GM03348 (cell line): Measurements from ENCODE around the gene PPOX.

ENCODE experiments used
- DNase-seq: peaks from one replicate; pipeline ENCODE4 v3.0.0; 2012; ENCODE audit warnings: low spot score

PPOX gene

GRCh38 chr1:161198194-161198896 is 32.1 kb downstream of the PPOX start:
- DNase-seq = peak; percentile 56

- DNase-seq = peak; percentile 87
Measured at GRCh38 chr1:161198897-161199431, 32.7 kb downstream of the PPOX start, which contains the start of gene ADAMTS4. ADAMTS4 (minus strand) TSS chr1:161199054; CDS start chr1:161198627, 427 bp downstream.

GRCh38 chr1:161199506-161200139 is 33.4 kb downstream of the PPOX start:
- DNase-seq = no peak

- DNase-seq = no peak
Measured at GRCh38 chr1:161200421-161200991, 34.3 kb downstream of the PPOX start.

- DNase-seq = peak; percentile 65
Measured at GRCh38 chr1:161200992-161201835, 35.0 kb downstream of the PPOX start.

GRCh38 chr1:161201836-161202712 is 35.8 kb downstream of the PPOX start, which contains the start of gene NDUFS2:
NDUFS2 (plus strand) TSS chr1:161202367; CDS start chr1:161202386, 19 bp downstream.
- peak; percentile 93 for DNase-seq

GRCh38 chr1:161206411-161207140 is 40.4 kb downstream of the PPOX start:
- no peak for DNase-seq

GRCh38 chr1:161207173-161207572 is 40.9 kb downstream of the PPOX start:
- no peak for DNase-seq

- DNase-seq = peak; percentile 83
Measured at GRCh38 chr1:161209790-161210409, 43.7 kb downstream of the PPOX start.

GRCh38 chr1:161214369-161214768 is 48.1 kb downstream of the PPOX start:
- no peak for DNase-seq

- DNase-seq = no peak
Measured at GRCh38 chr1:161215076-161215475, 48.9 kb downstream of the PPOX start, which contains the start of gene FCER1G. FCER1G (plus strand) TSS chr1:161215295; CDS start chr1:161215322, 27 bp downstream.

GRCh38 chr1:161216945-161217712 is 50.9 kb downstream of the PPOX start:
- peak; percentile 52 for DNase-seq

- DNase-seq = no peak
Measured at GRCh38 chr1:161217831-161218230, 51.6 kb downstream of the PPOX start.

- no peak for DNase-seq
Measured at GRCh38 chr1:161218301-161219077, 52.3 kb downstream of the PPOX start.

- DNase-seq = no peak
Measured at GRCh38 chr1:161219078-161219892, 53.1 kb downstream of the PPOX start.

- DNase-seq = no peak
Measured at GRCh38 chr1:161220002-161220401, 53.8 kb downstream of the PPOX start.
